D721Med (cell line): ENCODE measurements around the gene LRCOL1.

ENCODE experiments used
- DNase-seq: peaks from one replicate; pipeline ENCODE4 v3.0.0; 2011; ENCODE audit warnings: low spot score; ENCODE audit not compliant: insufficient read length
- FAIRE-seq: peaks from 2 replicates; lab custom pipeline; 2011; peaks lifted over from hg19 to GRCh38; lab: Jason Lieb, UNC
- CTCF ChIP-seq: IDR thresholded peaks from 2 replicates; pipeline ENCODE4 v1.5.1; 2012; ENCODE audit warnings: mild to moderate bottlenecking, control low read depth; ENCODE audit not compliant: insufficient read depth; ENCODE audit errors: missing control alignments

LRCOL1 gene

GRCh38 chr12:132610051-132610759, at the start of gene LRCOL1:
LRCOL1 (minus strand) TSS chr12:132610582; CDS start chr12:132606251, 4,331 bp downstream.
- DNase-seq = no peak
- no peak for TF ChIP-seq CTCF
- FAIRE-seq = no peak

DNA sequence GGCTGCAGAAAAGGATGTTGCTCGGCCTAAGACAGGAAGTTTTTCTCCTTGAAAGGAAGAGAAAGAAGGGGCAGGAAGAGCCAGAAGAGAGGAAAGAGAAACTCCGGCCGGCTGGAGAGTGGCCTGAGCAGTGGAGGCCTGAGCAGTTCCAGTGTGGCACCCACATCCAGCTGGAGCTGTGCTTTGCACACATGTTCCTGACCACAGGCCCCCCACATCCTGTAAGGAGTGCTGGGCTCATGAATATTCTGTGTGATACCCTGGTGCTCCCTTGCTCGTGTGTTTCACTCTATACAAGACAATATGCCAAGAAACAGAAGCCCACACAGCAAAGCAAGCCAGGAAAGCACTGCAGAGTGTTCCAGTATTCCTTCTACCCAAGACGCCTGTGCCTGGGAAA, 49.7 kb upstream of the LRCOL1 start:
- FAIRE-seq (no peak), DNase-seq (no peak)

GRCh38 chr12:132659146-132659545, 48.8 kb upstream of the LRCOL1 start:
- no peak for FAIRE-seq
- TF ChIP-seq CTCF = no peak
- no peak for DNase-seq

More for the DNA sequence above, 49.7 kb upstream of the LRCOL1 start:
- no peak for TF ChIP-seq CTCF

DNA sequence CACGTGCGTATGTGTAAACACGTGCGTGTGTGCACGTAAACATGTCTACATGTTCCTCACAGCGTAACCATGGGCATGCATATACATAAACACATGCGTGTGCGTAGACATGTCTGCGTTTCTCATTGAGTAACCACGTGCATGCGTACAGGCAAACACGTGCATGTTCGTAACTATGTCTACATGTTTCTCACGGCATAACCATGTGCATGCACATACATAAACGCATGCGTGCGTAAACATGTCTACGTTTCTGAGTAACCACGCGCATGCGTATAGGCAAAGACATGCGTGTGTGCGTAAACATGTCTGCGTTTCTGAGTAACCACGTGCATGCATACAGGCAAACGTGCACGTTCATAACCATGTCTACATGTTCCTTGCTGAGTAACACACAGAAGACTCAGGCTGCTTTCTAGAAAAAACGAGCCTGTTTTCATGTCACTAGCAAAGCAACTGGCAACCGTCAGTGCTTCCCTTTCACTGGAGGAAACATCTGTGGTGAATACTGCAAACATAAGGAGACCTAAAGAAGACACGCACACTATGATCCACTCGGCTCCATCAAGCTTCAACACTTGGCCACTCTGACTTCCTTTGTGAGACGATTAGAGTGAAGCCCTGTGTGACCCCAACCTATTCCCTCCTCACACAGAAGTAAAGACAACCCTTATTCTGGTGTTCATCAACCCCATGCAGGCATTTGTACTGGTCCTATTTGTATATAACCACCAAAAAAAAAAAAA, 47.9 kb upstream of the LRCOL1 start:
- FAIRE-seq = no peak
- DNase-seq = no peak
- no peak for TF ChIP-seq CTCF

- TF ChIP-seq CTCF = no peak
- DNase-seq (no peak), FAIRE-seq (no peak)
Measured at GRCh38 chr12:132657004-132657727, 46.8 kb upstream of the LRCOL1 start.

DNA sequence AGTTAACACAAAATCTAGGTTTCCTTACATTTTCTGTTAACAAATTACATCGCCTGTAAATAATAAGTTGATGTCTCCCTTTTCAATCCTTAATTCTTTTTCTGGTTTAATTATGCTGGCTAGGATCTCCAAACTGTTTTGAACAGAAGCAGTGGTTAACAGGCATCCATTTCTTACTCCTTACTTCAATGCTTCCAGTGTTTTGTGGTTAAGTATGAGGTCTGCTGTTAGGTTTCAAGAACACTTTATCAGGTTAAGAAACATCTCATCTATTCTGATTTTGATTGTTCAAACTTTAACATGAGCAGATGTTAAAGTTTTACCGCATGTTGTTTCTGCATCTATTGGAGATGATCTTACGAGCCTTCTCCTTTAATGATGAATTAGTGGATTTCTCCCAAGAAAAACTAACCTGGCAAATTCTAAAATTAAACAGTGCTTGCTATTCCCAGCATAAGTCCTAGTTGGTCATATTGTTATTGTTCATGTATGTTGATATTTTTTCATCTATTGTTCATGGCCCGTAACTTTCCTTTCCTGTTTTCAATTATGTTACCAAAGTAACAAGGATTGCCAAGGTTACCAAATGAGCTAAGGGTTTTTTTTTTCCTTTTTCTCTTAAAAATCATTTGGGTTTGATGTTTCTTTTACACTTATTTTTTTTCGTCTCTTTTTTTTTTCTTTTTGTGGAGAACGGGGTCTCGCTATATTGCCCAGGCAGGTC, 43.3 kb upstream of the LRCOL1 start:
- TF ChIP-seq CTCF = no peak
- no peak for FAIRE-seq
- no peak for DNase-seq
